ENCODE results near the gene SPINK8. TPM values are rescaled to one million over a fixed set of nuclear protein-coding genes. Genes with fewer than 3 reads are reported as not detected.

SPINK8 gene
- total and polyA plus RNA-seq, 2 of the 8 experiments (the other 6 are each of a cell fraction or from before 2014, with no cell fraction given), result 0.29 TPM; not detected in 1

DNA sequence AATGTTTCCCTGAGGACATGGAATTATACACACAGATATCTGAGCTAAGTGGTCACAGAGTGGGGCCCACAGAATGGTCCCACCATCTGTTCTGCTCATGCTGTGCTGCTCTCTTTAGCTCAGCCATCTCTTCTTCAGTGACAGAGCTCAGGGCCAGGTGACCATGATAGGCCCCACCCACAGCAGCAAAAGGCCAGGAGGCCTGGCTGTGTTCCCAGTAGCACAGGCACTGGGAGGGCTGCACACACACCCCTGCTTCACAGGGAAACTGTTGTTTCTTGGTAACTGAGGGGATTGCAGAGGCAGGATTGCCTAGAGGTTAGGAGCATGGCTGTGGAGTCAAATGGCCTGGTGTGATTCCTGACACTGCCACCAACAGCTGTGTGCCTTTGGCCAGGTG is 33.7 kb upstream of the SPINK8 start (continued):
- TF ChIP-seq, protein P1, sequence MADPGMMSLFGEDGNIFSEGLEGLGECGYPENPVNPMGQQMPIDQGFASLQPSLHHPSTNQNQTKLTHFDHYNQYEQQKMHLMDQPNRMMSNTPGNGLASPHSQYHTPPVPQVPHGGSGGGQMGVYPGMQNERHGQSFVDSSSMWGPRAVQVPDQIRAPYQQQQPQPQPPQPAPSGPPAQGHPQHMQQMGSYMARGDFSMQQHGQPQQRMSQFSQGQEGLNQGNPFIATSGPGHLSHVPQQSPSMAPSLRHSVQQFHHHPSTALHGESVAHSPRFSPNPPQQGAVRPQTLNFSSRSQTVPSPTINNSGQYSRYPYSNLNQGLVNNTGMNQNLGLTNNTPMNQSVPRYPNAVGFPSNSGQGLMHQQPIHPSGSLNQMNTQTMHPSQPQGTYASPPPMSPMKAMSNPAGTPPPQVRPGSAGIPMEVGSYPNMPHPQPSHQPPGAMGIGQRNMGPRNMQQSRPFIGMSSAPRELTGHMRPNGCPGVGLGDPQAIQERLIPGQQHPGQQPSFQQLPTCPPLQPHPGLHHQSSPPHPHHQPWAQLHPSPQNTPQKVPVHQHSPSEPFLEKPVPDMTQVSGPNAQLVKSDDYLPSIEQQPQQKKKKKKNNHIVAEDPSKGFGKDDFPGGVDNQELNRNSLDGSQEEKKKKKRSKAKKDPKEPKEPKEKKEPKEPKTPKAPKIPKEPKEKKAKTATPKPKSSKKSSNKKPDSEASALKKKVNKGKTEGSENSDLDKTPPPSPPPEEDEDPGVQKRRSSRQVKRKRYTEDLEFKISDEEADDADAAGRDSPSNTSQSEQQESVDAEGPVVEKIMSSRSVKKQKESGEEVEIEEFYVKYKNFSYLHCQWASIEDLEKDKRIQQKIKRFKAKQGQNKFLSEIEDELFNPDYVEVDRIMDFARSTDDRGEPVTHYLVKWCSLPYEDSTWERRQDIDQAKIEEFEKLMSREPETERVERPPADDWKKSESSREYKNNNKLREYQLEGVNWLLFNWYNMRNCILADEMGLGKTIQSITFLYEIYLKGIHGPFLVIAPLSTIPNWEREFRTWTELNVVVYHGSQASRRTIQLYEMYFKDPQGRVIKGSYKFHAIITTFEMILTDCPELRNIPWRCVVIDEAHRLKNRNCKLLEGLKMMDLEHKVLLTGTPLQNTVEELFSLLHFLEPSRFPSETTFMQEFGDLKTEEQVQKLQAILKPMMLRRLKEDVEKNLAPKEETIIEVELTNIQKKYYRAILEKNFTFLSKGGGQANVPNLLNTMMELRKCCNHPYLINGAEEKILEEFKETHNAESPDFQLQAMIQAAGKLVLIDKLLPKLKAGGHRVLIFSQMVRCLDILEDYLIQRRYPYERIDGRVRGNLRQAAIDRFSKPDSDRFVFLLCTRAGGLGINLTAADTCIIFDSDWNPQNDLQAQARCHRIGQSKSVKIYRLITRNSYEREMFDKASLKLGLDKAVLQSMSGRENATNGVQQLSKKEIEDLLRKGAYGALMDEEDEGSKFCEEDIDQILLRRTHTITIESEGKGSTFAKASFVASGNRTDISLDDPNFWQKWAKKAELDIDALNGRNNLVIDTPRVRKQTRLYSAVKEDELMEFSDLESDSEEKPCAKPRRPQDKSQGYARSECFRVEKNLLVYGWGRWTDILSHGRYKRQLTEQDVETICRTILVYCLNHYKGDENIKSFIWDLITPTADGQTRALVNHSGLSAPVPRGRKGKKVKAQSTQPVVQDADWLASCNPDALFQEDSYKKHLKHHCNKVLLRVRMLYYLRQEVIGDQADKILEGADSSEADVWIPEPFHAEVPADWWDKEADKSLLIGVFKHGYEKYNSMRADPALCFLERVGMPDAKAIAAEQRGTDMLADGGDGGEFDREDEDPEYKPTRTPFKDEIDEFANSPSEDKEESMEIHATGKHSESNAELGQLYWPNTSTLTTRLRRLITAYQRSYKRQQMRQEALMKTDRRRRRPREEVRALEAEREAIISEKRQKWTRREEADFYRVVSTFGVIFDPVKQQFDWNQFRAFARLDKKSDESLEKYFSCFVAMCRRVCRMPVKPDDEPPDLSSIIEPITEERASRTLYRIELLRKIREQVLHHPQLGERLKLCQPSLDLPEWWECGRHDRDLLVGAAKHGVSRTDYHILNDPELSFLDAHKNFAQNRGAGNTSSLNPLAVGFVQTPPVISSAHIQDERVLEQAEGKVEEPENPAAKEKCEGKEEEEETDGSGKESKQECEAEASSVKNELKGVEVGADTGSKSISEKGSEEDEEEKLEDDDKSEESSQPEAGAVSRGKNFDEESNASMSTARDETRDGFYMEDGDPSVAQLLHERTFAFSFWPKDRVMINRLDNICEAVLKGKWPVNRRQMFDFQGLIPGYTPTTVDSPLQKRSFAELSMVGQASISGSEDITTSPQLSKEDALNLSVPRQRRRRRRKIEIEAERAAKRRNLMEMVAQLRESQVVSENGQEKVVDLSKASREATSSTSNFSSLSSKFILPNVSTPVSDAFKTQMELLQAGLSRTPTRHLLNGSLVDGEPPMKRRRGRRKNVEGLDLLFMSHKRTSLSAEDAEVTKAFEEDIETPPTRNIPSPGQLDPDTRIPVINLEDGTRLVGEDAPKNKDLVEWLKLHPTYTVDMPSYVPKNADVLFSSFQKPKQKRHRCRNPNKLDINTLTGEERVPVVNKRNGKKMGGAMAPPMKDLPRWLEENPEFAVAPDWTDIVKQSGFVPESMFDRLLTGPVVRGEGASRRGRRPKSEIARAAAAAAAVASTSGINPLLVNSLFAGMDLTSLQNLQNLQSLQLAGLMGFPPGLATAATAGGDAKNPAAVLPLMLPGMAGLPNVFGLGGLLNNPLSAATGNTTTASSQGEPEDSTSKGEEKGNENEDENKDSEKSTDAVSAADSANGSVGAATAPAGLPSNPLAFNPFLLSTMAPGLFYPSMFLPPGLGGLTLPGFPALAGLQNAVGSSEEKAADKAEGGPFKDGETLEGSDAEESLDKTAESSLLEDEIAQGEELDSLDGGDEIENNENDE (IDR thresholded peaks at IDR 0.05; ENCODE audit: insufficient replicate concordance, low read length), result no peak
- TF ChIP-seq GTF2F1 (IDR thresholded peaks at IDR 0.05; ENCODE audit: borderline replicate concordance, low read depth, low read length), result no peak
